DND-41 (cell line): ENCODE measurements around the gene ADRB1.

Source experiments
- ATAC-seq: fragments of 200-7000 bp; cut with Tn5 transposase; 3 replicates; pipeline ENCODE4 v1.9.1; 2021; ENCODE audit warnings: low read depth; ENCODE audit not compliant: insufficient read depth
- DNase-seq: peaks from one replicate; pipeline ENCODE4 v3.0.0-alpha.2; 2020
- H2AFZ ChIP-seq: 2 replicates; pipeline ENCODE4 v1.6.0; 2012; ENCODE audit warnings: low read depth, low read length
- H3K27ac ChIP-seq: 2 replicates; pipeline ENCODE4 v1.5.1; 2012; ENCODE audit warnings: low read length, inconsistent platforms
- H3K27me3 ChIP-seq: fragments of 200-600 bp; sonication (generic); 2 replicates; pipeline ENCODE4 v1.6.0; 2012; ENCODE audit warnings: low read length, mild to moderate bottlenecking, inconsistent platforms; ENCODE audit not compliant: insufficient read depth, poor library complexity
- H3K36me3 ChIP-seq: 2 replicates; pipeline ENCODE4 v1.5.1; 2012; ENCODE audit warnings: low read length, inconsistent platforms; ENCODE audit not compliant: insufficient read depth
- H3K4me1 ChIP-seq: 2 replicates; pipeline ENCODE4 v1.5.1; 2012; ENCODE audit warnings: mild to moderate bottlenecking, low read length; ENCODE audit not compliant: insufficient read depth
- H3K4me2 ChIP-seq: 2 replicates; pipeline ENCODE4 v1.6.0; 2012; ENCODE audit warnings: mild to moderate bottlenecking, moderate library complexity, low read length, inconsistent platforms; ENCODE audit not compliant: insufficient read depth
- H3K4me3 ChIP-seq, 2 experiments: fragments of 200-600 bp in 1 of 2; shearing (Covaris generic) in 1 of 2; 2 replicates each; pipeline ENCODE4 v1.5.1; 2012 to 2016; ENCODE audit warnings: inconsistent platforms in 2 of 2, low read length in 2 of 2, mild to moderate bottlenecking in 2 of 2, low read depth in 1 of 2, moderate library complexity in 1 of 2
- H3K79me2 ChIP-seq: 2 replicates; pipeline ENCODE4 v1.6.0; 2012; ENCODE audit warnings: low read length, inconsistent platforms; ENCODE audit not compliant: insufficient read depth
- H3K9ac ChIP-seq: 2 replicates; pipeline ENCODE4 v1.6.0; 2012; ENCODE audit warnings: low read depth, mild to moderate bottlenecking, inconsistent platforms, low read length, moderate library complexity
- H3K9me3 ChIP-seq: 2 replicates; pipeline ENCODE4 v1.5.1; 2012; ENCODE audit warnings: low read length, moderate library complexity, mild to moderate bottlenecking, inconsistent platforms; ENCODE audit not compliant: insufficient read depth, severe bottlenecking
- H4K20me1 ChIP-seq: 2 replicates; pipeline ENCODE4 v1.6.0; 2012; ENCODE audit warnings: low read length; ENCODE audit not compliant: insufficient read depth
- CTCF ChIP-seq: IDR thresholded peaks from 2 replicates; pipeline ENCODE4 v1.5.1; 2012; ENCODE audit warnings: borderline replicate concordance, low read length, moderate library complexity, mild to moderate bottlenecking; ENCODE audit not compliant: poor library complexity, severe bottlenecking; ENCODE audit errors: extremely low read depth
- EZH2 ChIP-seq: IDR thresholded peaks from 3 replicates; pipeline ENCODE4 v1.6.1; 2012; ENCODE audit warnings: borderline replicate concordance, low read depth, mild to moderate bottlenecking, moderate library complexity, low read length, inconsistent platforms; ENCODE audit not compliant: severe bottlenecking

Gene ADRB1

GRCh38 chr10:114075093-114075492 is 31.4 kb downstream of the ADRB1 start:
- H3K27ac ChIP-seq, result no peak overlapping the region
- DNase-seq (no peak), ATAC-seq (no peak)
- no peaks in the 10 kb centered on the region for H4K20me1 ChIP-seq
- H3K4me2 ChIP-seq, result no peak overlapping the region
- no peaks in the 10 kb centered on the region for H3K79me2 ChIP-seq
- no peak overlapping the region for H3K9ac ChIP-seq
- H2AFZ ChIP-seq, result no peak overlapping the region
- H3K4me1 ChIP-seq, result peaks cover 27% of the 10 kb centered on the region
- TF ChIP-seq EZH2 (no peak), CTCF (no peak)
- H3K4me3 ChIP-seq, result no peak overlapping the region
- H3K9me3 ChIP-seq, result no peaks in the 10 kb centered on the region
- H3K27me3 ChIP-seq, result no peaks in the 10 kb centered on the region
- H3K36me3 ChIP-seq, result no peaks in the 10 kb centered on the region

- no peak for TF ChIP-seq CTCF
- TF ChIP-seq EZH2, result no peak
Measured at GRCh38 chr10:114077347-114077746, 33.7 kb downstream of the ADRB1 start.

GRCh38 chr10:114077815-114078219 is 34.2 kb downstream of the ADRB1 start:
- ATAC-seq, result no peak
- H3K4me2 ChIP-seq, result no peak overlapping the region
- DNase-seq, result no peak

More at GRCh38 chr10:114077347-114077746, 33.7 kb downstream of the ADRB1 start:
- Histone ChIP-seq H2AFZ (no peak overlapping the region), H3K27ac (no peak overlapping the region), H3K79me2 (no peaks in the 10 kb centered on the region), H3K9ac (no peak overlapping the region), H3K4me3 (no peak overlapping the region), H3K4me1 (peaks cover 29% of the 10 kb centered on the region), H3K4me2 (no peak overlapping the region), H3K9me3 (no peaks in the 10 kb centered on the region), H3K36me3 (no peaks in the 10 kb centered on the region), H4K20me1 (no peaks in the 10 kb centered on the region), H3K27me3 (no peaks in the 10 kb centered on the region)
- ATAC-seq (no peak), DNase-seq (no peak)

More at GRCh38 chr10:114077815-114078219, 34.2 kb downstream of the ADRB1 start:
- no peak overlapping the region for H2AFZ ChIP-seq
- peaks cover 29% of the 10 kb centered on the region for H3K4me1 ChIP-seq
- H4K20me1 ChIP-seq, result no peaks in the 10 kb centered on the region
- H3K79me2 ChIP-seq, result no peaks in the 10 kb centered on the region
- no peak overlapping the region for H3K4me3 ChIP-seq
- H3K27me3 ChIP-seq, result no peaks in the 10 kb centered on the region
- TF ChIP-seq EZH2 (no peak), CTCF (peak; percentile 22)
- H3K9me3 ChIP-seq, result no peaks in the 10 kb centered on the region
- no peak overlapping the region for H3K9ac ChIP-seq
- no peaks in the 10 kb centered on the region for H3K36me3 ChIP-seq
- no peak overlapping the region for H3K27ac ChIP-seq
